Thoracic aorta (tissue), 2 donors: ENCODE data around the gene KDM3A. TPM values are rescaled to one million over a fixed set of nuclear protein-coding genes. Genes with fewer than 3 reads are reported as not detected.
"Not testable (repeated sequence)": the region's sequence is repeated elsewhere in the genome, so short reads cannot be mapped to it uniquely, and the experiment has no call there.

Source experiments
- ATAC-seq: fragments of 150-250 bp; one replicate; pipeline ENCODE4 v1.8.0; 2017; ENCODE audit warnings: low read depth; ENCODE audit not compliant: insufficient number of reproducible peaks, low FRiP score
- DNase-seq: peaks from one replicate; pipeline ENCODE4 v3.0.0-alpha.2; 2020; ENCODE audit warnings: low spot score
- H3K27ac ChIP-seq, 2 donors: fragments of 200-600 bp; sonication (generic); 1 replicate in 1 of 2; 2 replicates in 1 of 2; pipeline ENCODE4 v1.5.1; 2016; ENCODE audit warnings: mild to moderate bottlenecking in 2 of 2, moderate library complexity in 2 of 2
- H3K27me3 ChIP-seq: fragments of 200-600 bp; sonication (generic); replicated peaks from 2 replicates; pipeline ENCODE4 v1.6.0; 2016; ENCODE audit warnings: mild to moderate bottlenecking; ENCODE audit not compliant: insufficient read depth
- H3K36me3 ChIP-seq: fragments of 200-600 bp; sonication (generic); one replicate; pipeline ENCODE4 v1.5.1; 2016
- H3K4me1 ChIP-seq, 2 donors: fragments of 200-600 bp; sonication (generic); 1 replicate in 1 of 2; 2 replicates in 1 of 2; pipeline versions ENCODE4 v1.5.1 to v1.6.0; 2016; ENCODE audit warnings: low read depth in 2 of 2, mild to moderate bottlenecking in 1 of 2; ENCODE audit not compliant: control insufficient read depth in 1 of 2
- H3K4me3 ChIP-seq: fragments of 200-600 bp; sonication (generic); 2 replicates; pipeline ENCODE4 v1.5.1; 2016; ENCODE audit warnings: mild to moderate bottlenecking
- H3K9me3 ChIP-seq: fragments of 200-600 bp; sonication (generic); 2 replicates; pipeline ENCODE4 v1.5.1; 2016
- CTCF ChIP-seq: fragments of 200-600 bp; sonication (generic); IDR thresholded peaks from one replicate; pipeline ENCODE4 v1.5.1; 2019; ENCODE audit warnings: antibody characterized with exemption
- total RNA-seq, 2 donors: library from RNA; depleted of rRNA; stranded (reverse); fragments of >200 nt; gene quantifications; one replicate each; pipeline versions ENCODE4 v1.1.0 to v1.2.3, GENCODE V29; 2016

The KDM3A gene
- total RNA-seq, 2 donors from 2014 or later, result 41.7 to 74.6 TPM

- no peak for ATAC-seq
- Histone ChIP-seq H3K4me3 (no peak overlapping the region), H3K36me3 (peaks cover 45% of the 10 kb centered on the region), H3K27me3 (no peaks in the 10 kb centered on the region), H3K9me3 (no peaks in the 10 kb centered on the region), H3K4me1 (peaks cover 4 to 28% of the 10 kb centered on the region in 2 donors), H3K27ac (peak overlapping the region in 1 of 2 donors; percentile 62)
- TF ChIP-seq CTCF, result no peak
- no peak for DNase-seq
These were observed 49.1 kb downstream of the KDM3A start for GRCh38 chr2:86490245-86490644.

GRCh38 chr2:86491088-86491487 lies 49.9 kb downstream of the KDM3A start:
- no peak for DNase-seq
- no peaks in the 10 kb centered on the region for H3K27me3 ChIP-seq
- TF ChIP-seq CTCF, result no peak
- peak overlapping the region; percentile 19 to 62 for H3K27ac ChIP-seq
- peaks cover 44% of the 10 kb centered on the region for H3K36me3 ChIP-seq
- H3K4me3 ChIP-seq, result no peak overlapping the region
- ATAC-seq, result no peak
- no peaks in the 10 kb centered on the region for H3K9me3 ChIP-seq
- peaks cover 4 to 21% of the 10 kb centered on the region in 2 donors for H3K4me1 ChIP-seq

- peaks cover 4 to 21% of the 10 kb centered on the region in 2 donors for H3K4me1 ChIP-seq
- H3K36me3 ChIP-seq, result peaks cover 46% of the 10 kb centered on the region
- DNase-seq, result no peak
- H3K27me3 ChIP-seq, result no peaks in the 10 kb centered on the region
- no peak for TF ChIP-seq CTCF
- no peak for ATAC-seq
- no peak overlapping the region for H3K4me3 ChIP-seq
- H3K27ac ChIP-seq, result peak overlapping the region; percentile 19 to 62
- H3K9me3 ChIP-seq, result no peaks in the 10 kb centered on the region
These were observed 50.9 kb downstream of the KDM3A start for GRCh38 chr2:86492048-86492453.

- not testable (repeated sequence) for H3K27me3 ChIP-seq, H3K27ac ChIP-seq, DNase-seq, ATAC-seq, H3K4me3 ChIP-seq, H3K9me3 ChIP-seq
- Histone ChIP-seq H3K36me3 (peaks cover 67% of the 10 kb centered on the region), H3K4me1 (peaks cover under 1 to 11% of the 10 kb centered on the region in 2 donors)
These were observed 55.2 kb downstream of the KDM3A start for GRCh38 chr2:86496391-86496790.

- Histone ChIP-seq H3K4me3 (no peak overlapping the region), H3K27me3 (no peaks in the 10 kb centered on the region), H3K27ac (no peak overlapping the region), H3K9me3 (peaks cover 4% of the 10 kb centered on the region), H3K36me3 (peaks cover 67% of the 10 kb centered on the region), H3K4me1 (no peaks in the 10 kb centered on the region)
- DNase-seq, result no peak
- TF ChIP-seq CTCF, result no peak
- no peak for ATAC-seq
These were observed 57.5 kb downstream of the KDM3A start for GRCh38 chr2:86498468-86499260.

GRCh38 chr2:86499326-86499725 lies 58.2 kb downstream of the KDM3A start:
- peaks cover 67% of the 10 kb centered on the region for H3K36me3 ChIP-seq
- no peak overlapping the region for H3K4me3 ChIP-seq
- no peak overlapping the region for H3K27ac ChIP-seq
- no peaks in the 10 kb centered on the region for H3K4me1 ChIP-seq
- TF ChIP-seq CTCF, result no peak
- ATAC-seq (no peak), DNase-seq (no peak)
- peaks cover 4% of the 10 kb centered on the region for H3K9me3 ChIP-seq
- no peaks in the 10 kb centered on the region for H3K27me3 ChIP-seq
